HL-60 (cell line): ENCODE data around the gene EIF4E1B.

Source experiments
- DNase-seq, 2 experiments: peaks; one replicate each; pipeline ENCODE4 v3.0.0-alpha.2; 2010 to 2020; ENCODE audit warnings: low read depth in 1 of 2, low spot score in 1 of 2
- H3K27ac ChIP-seq: fragments of 250-450 bp; sonication (Bioruptor Pico); replicated peaks from 2 replicates; pipeline ENCODE4 v1.5.1; 2020; ENCODE audit warnings: mild to moderate bottlenecking, moderate library complexity
- H3K27me3 ChIP-seq: fragments of 250-450 bp; sonication (Bioruptor Pico); 2 replicates; pipeline ENCODE4 v1.5.1; 2021; ENCODE audit warnings: mild to moderate bottlenecking, moderate library complexity; ENCODE audit not compliant: insufficient read depth, poor library complexity, severe bottlenecking
- H3K4me3 ChIP-seq: replicated peaks from 2 replicates; pipeline ENCODE4 v1.5.1; 2011; ENCODE audit warnings: mild to moderate bottlenecking, control low read depth, low read length; ENCODE audit not compliant: insufficient read depth
- GABPA ChIP-seq: IDR thresholded peaks from 2 replicates; pipeline ENCODE4 v1.6.1; 2012; ENCODE audit warnings: low read depth
- POLR2AphosphoS5 ChIP-seq: IDR thresholded peaks from 2 replicates; pipeline ENCODE4 v1.6.1; 2012; ENCODE audit warnings: low read depth
- SPI1 ChIP-seq: IDR thresholded peaks from 2 replicates; pipeline ENCODE4 v1.6.1; 2012; ENCODE audit warnings: low read depth, mild to moderate bottlenecking, borderline replicate concordance
- TF ChIP-seq, protein P1 (sequence below): IDR thresholded peaks from 2 replicates; pipeline ENCODE4 v1.6.1; 2012; ENCODE audit warnings: low read depth; ENCODE audit not compliant: insufficient replicate concordance
- TF ChIP-seq, protein P2 (sequence below): IDR thresholded peaks from one replicate; pipeline ENCODE4 v1.5.1; 2011; ENCODE audit warnings: low read length, control low read depth, inconsistent platforms; ENCODE audit not compliant: insufficient read depth

The EIF4E1B gene

DNA sequence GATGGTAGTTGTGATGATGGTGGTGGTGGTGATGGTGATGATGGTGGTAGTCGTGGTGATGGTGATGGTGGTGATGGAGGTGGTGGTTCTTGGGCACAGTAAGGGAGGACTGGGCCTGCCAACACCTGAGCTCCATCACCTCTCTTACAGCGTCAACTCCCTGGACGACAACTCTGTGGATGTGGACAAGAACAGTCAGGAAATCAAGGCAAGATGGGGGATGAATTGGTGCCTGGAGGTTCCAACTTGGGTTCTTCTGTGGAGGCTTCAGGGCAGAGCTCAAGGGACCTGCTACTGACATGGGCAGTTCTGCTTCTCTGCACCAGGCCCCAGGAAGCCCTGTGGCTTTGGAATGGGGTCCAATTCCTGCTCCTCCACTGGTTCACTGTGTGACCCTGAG lies 37.9 kb upstream of the EIF4E1B start:
- DNase-seq, result no peak
- Histone ChIP-seq H3K4me3 (no peak overlapping the region), H3K27ac (no peak overlapping the region), H3K27me3 (peaks cover 6% of the 10 kb centered on the region)
- TF ChIP-seq, protein P1, sequence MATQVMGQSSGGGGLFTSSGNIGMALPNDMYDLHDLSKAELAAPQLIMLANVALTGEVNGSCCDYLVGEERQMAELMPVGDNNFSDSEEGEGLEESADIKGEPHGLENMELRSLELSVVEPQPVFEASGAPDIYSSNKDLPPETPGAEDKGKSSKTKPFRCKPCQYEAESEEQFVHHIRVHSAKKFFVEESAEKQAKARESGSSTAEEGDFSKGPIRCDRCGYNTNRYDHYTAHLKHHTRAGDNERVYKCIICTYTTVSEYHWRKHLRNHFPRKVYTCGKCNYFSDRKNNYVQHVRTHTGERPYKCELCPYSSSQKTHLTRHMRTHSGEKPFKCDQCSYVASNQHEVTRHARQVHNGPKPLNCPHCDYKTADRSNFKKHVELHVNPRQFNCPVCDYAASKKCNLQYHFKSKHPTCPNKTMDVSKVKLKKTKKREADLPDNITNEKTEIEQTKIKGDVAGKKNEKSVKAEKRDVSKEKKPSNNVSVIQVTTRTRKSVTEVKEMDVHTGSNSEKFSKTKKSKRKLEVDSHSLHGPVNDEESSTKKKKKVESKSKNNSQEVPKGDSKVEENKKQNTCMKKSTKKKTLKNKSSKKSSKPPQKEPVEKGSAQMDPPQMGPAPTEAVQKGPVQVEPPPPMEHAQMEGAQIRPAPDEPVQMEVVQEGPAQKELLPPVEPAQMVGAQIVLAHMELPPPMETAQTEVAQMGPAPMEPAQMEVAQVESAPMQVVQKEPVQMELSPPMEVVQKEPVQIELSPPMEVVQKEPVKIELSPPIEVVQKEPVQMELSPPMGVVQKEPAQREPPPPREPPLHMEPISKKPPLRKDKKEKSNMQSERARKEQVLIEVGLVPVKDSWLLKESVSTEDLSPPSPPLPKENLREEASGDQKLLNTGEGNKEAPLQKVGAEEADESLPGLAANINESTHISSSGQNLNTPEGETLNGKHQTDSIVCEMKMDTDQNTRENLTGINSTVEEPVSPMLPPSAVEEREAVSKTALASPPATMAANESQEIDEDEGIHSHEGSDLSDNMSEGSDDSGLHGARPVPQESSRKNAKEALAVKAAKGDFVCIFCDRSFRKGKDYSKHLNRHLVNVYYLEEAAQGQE, result no peak
- TF ChIP-seq SPI1 (no peak), POLR2AphosphoS5 (no peak)

DNA sequence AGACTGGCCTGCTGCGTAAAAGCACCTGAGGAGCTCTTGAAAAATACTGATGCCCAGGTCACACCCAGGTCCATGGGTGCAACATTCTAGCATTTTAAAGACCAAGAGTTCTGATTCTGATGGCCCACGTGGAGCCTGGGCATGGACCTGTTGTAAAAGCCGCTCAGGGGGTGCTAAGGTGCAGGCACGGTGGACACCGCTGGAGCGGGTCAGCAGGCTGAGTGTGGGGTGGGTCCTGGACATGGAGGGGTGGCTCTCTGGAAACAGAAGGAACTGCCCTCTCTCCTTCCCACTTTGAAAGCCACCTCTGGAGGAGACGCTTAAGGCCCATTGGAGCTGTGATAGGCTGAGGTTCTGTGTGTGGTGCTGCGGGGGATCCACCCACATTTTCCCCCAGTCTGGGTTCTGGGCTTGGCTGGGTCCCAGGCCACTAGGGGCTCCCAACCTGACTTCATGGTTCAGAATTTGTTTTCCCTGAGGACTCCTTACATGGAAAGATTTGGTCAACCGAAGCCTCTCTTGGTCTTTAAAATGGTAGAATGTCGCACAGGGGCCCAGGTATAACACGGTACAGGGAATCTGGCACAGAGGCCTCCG lies 37.1 kb upstream of the EIF4E1B start:
- TF ChIP-seq, protein P2, sequence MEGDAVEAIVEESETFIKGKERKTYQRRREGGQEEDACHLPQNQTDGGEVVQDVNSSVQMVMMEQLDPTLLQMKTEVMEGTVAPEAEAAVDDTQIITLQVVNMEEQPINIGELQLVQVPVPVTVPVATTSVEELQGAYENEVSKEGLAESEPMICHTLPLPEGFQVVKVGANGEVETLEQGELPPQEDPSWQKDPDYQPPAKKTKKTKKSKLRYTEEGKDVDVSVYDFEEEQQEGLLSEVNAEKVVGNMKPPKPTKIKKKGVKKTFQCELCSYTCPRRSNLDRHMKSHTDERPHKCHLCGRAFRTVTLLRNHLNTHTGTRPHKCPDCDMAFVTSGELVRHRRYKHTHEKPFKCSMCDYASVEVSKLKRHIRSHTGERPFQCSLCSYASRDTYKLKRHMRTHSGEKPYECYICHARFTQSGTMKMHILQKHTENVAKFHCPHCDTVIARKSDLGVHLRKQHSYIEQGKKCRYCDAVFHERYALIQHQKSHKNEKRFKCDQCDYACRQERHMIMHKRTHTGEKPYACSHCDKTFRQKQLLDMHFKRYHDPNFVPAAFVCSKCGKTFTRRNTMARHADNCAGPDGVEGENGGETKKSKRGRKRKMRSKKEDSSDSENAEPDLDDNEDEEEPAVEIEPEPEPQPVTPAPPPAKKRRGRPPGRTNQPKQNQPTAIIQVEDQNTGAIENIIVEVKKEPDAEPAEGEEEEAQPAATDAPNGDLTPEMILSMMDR, result no peak
- TF ChIP-seq POLR2AphosphoS5 (no peak), SPI1 (no peak), GABPA (no peak)
- TF ChIP-seq, protein P1, result no peak
- peaks cover 13% of the 10 kb centered on the region for H3K27me3 ChIP-seq
- DNase-seq, result no peak
- no peak overlapping the region for H3K4me3 ChIP-seq
- H3K27ac ChIP-seq, result no peak overlapping the region

DNA sequence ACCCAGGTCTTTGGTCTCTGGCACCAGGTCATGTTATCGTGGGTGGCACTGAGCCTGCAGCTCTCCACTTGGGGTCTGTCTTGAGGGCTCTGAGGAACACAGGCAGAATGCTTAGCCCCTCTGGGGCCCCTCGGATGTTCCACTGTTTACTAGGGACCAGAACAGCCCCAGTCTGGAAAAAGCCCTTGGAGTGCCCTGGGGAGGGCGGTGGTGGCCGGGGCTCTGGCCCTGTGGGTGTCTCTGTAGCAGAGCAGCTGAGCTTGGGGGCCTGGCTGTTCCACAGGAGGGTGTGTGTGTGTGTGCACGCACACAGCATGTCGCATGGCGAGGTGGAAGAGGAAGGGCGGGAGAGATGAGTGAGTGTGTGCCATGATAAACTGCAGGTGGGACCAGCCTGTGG lies 35.9 kb upstream of the EIF4E1B start:
- H3K4me3 ChIP-seq, result no peak overlapping the region
- peaks cover 18% of the 10 kb centered on the region for H3K27me3 ChIP-seq
- TF ChIP-seq POLR2AphosphoS5, result no peak
- TF ChIP-seq, protein P2, result no peak
- no peak for TF ChIP-seq GABPA
- TF ChIP-seq, protein P1, result no peak
- no peak for TF ChIP-seq SPI1
- no peak for DNase-seq
- no peak overlapping the region for H3K27ac ChIP-seq
